Keratinocyte (primary cell): Measurements from ENCODE around the gene KRCC1. TPM values are rescaled to one million over a fixed set of nuclear protein-coding genes. Genes with fewer than 3 reads are reported as not detected.

ENCODE experiments used
- DNase-seq: peaks from one replicate; pipeline ENCODE4 v3.0.0-alpha.2; 2011; ENCODE audit warnings: low read depth, missing footprints, low spot score
- FAIRE-seq: peaks from 2 replicates; lab custom pipeline; 2011; peaks lifted over from hg19 to GRCh38; lab: Jason Lieb, UNC
- H2AFZ ChIP-seq: 2 replicates; pipeline ENCODE4 v1.6.0; 2012; ENCODE audit warnings: low read length, control low read depth, inconsistent platforms; ENCODE audit not compliant: control insufficient read depth
- H3K27ac ChIP-seq: 2 replicates; pipeline ENCODE4 v1.5.1; 2011; ENCODE audit warnings: low read length; ENCODE audit not compliant: control insufficient read depth, insufficient read depth
- H3K27me3 ChIP-seq: 3 replicates; pipeline ENCODE4 v1.6.0; 2011; ENCODE audit warnings: low read length; ENCODE audit not compliant: control insufficient read depth, insufficient read depth; ENCODE audit errors: extremely low read depth
- H3K36me3 ChIP-seq, 2 experiments: 2 replicates in 1 of 2; 3 replicates in 1 of 2; pipeline ENCODE4 v1.5.1; 2011; ENCODE audit warnings: low read length in 2 of 2, mild to moderate bottlenecking in 1 of 2; ENCODE audit not compliant: control insufficient read depth in 2 of 2, insufficient read depth in 2 of 2; ENCODE audit errors: extremely low read depth in 1 of 2
- H3K4me1 ChIP-seq: 3 replicates; pipeline ENCODE4 v1.5.1; 2011; ENCODE audit warnings: low read length; ENCODE audit not compliant: control insufficient read depth, insufficient read depth; ENCODE audit errors: extremely low read depth
- H3K4me2 ChIP-seq: 3 replicates; pipeline ENCODE4 v1.6.0; 2011; ENCODE audit warnings: low read depth, low read length; ENCODE audit not compliant: control insufficient read depth, insufficient read depth; ENCODE audit errors: extremely low read depth
- H3K4me3 ChIP-seq, 3 experiments: fragments of 200-600 bp in 1 of 3; sonication (generic) in 1 of 3; 2 replicates in 2 of 3; 3 replicates in 1 of 3; pipeline ENCODE4 v1.5.1; 2011 to 2016; ENCODE audit warnings: low read length in 3 of 3, mild to moderate bottlenecking in 3 of 3, control low read depth in 2 of 3, inconsistent platforms in 1 of 3, low read depth in 1 of 3, mixed read lengths in 1 of 3, mixed run types in 1 of 3, moderate library complexity in 1 of 3; ENCODE audit not compliant: control insufficient read depth in 2 of 3, insufficient read depth in 2 of 3; ENCODE audit errors: extremely low read depth in 1 of 3
- H3K79me2 ChIP-seq: 2 replicates; pipeline ENCODE4 v1.6.0; 2012; ENCODE audit warnings: low read length; ENCODE audit not compliant: control insufficient read depth, insufficient read depth
- H3K9ac ChIP-seq: 3 replicates; pipeline ENCODE4 v1.6.0; 2011; ENCODE audit warnings: low read length; ENCODE audit not compliant: control insufficient read depth, insufficient read depth; ENCODE audit errors: extremely low read depth
- H3K9me1 ChIP-seq: 3 replicates; pipeline ENCODE4 v1.6.0; 2011; ENCODE audit warnings: low read length; ENCODE audit not compliant: control insufficient read depth, insufficient read depth; ENCODE audit errors: extremely low read depth
- H3K9me3 ChIP-seq: 2 replicates; pipeline ENCODE4 v1.5.1; 2012; ENCODE audit warnings: low read depth, low read length; ENCODE audit not compliant: control insufficient read depth
- H4K20me1 ChIP-seq: 3 replicates; pipeline ENCODE4 v1.6.0; 2011; ENCODE audit warnings: low read length; ENCODE audit not compliant: control insufficient read depth, insufficient read depth; ENCODE audit errors: extremely low read depth
- CTCF ChIP-seq, 3 experiments: IDR thresholded peaks in 1 of 3; conservative IDR thresholded peaks in 1 of 3; optimal IDR thresholded peaks in 1 of 3; 2 replicates in 2 of 3; 3 replicates in 1 of 3; pipeline versions ENCODE3 to v1.5.1; 2011; ENCODE audit warnings: low read length in 3 of 3, mild to moderate bottlenecking in 3 of 3, moderate library complexity in 2 of 3, control low read depth in 1 of 3, inconsistent platforms in 1 of 3; ENCODE audit not compliant: insufficient read depth in 2 of 3; ENCODE audit errors: extremely low read depth in 1 of 3
- EZH2 ChIP-seq: IDR thresholded peaks from one replicate; pipeline ENCODE4 v1.6.1; 2012; ENCODE audit warnings: inconsistent platforms, mild to moderate bottlenecking, low read length, moderate library complexity
- dilution Hi-C: fragments of 300-500 bp; cut with MboI; formaldehyde crosslinking; loops from one replicate; pipeline ENCODE4 v1.7.0; 2020; ENCODE audit warnings: low sequenced_read_pairs; ENCODE audit not compliant: extremely low pct_ligation_motif_present
- polyA plus RNA-seq, 5 experiments: library from polyadenylated mRNA; depleted of rRNA in 3 of 5; stranded (reverse) in 3 of 5; stranded (forward) in 1 of 5; unstranded in 1 of 5; fragments of >200 nt; gene quantifications; 1 replicate in 1 of 5; 2 replicates in 3 of 5; 3 replicates in 1 of 5; pipeline versions ENCODE4 v1.2.1 to v1.2.3, GENCODE V29; 2011 to 2012; ENCODE audit warnings: missing spikeins in 2 of 5, low read depth in 1 of 5, low replicate concordance in 1 of 5

Gene KRCC1
- polyA plus RNA-seq, 1 donor (not counting 4 experiments of a cell fraction or from before 2014, with no cell fraction given): 21.1 TPM

GRCh38 chr2:88071365-88071764 is 15.8 kb upstream of the KRCC1 start:
- no peaks in the 10 kb centered on the region for H3K9me3 ChIP-seq
- no peaks in the 10 kb centered on the region for H3K79me2 ChIP-seq
- FAIRE-seq (no peak), DNase-seq (no peak)
- H2AFZ ChIP-seq: no peak overlapping the region
- no peaks in the 10 kb centered on the region for H3K27me3 ChIP-seq
- no peak overlapping the region for H3K27ac ChIP-seq
- H3K4me3 ChIP-seq: no peak overlapping the region
- H3K9ac ChIP-seq: no peak overlapping the region
- no peak overlapping the region for H3K4me2 ChIP-seq
- no peaks in the 10 kb centered on the region for H4K20me1 ChIP-seq
- no peaks in the 10 kb centered on the region for H3K36me3 ChIP-seq
- H3K4me1 ChIP-seq: no peaks in the 10 kb centered on the region
- dilution Hi-C loops: no loop called here
- H3K9me1 ChIP-seq: no peaks in the 10 kb centered on the region
- no peak for TF ChIP-seq CTCF (optimal IDR thresholded peaks at IDR 0.05 in 1 of 3, IDR thresholded peaks at IDR 0.05 in 1 of 3, conservative IDR thresholded peaks at IDR 0.05 in 1 of 3; ENCODE audit: extremely low read depth in 1 of 3, insufficient read depth in 2 of 3, low read length in 3 of 3)
- no peak for TF ChIP-seq EZH2

GRCh38 chr2:88070055-88070454 is 14.5 kb upstream of the KRCC1 start:
- dilution Hi-C loops: no loop called here
- no peaks in the 10 kb centered on the region for H3K4me1 ChIP-seq
- no peaks in the 10 kb centered on the region for H3K27me3 ChIP-seq
- TF ChIP-seq CTCF (optimal IDR thresholded peaks at IDR 0.05 in 1 of 3, IDR thresholded peaks at IDR 0.05 in 1 of 3, conservative IDR thresholded peaks at IDR 0.05 in 1 of 3; ENCODE audit: extremely low read depth in 1 of 3, insufficient read depth in 2 of 3, low read length in 3 of 3): no peak
- no peak overlapping the region for H3K9ac ChIP-seq
- H4K20me1 ChIP-seq: no peaks in the 10 kb centered on the region
- H3K4me2 ChIP-seq: no peak overlapping the region
- DNase-seq (no peak), FAIRE-seq (no peak)
- H3K36me3 ChIP-seq: no peaks in the 10 kb centered on the region
- H3K4me3 ChIP-seq: no peak overlapping the region
- no peak overlapping the region for H3K27ac ChIP-seq
- no peak overlapping the region for H2AFZ ChIP-seq
- no peaks in the 10 kb centered on the region for H3K9me3 ChIP-seq
- H3K9me1 ChIP-seq: no peaks in the 10 kb centered on the region
- no peaks in the 10 kb centered on the region for H3K79me2 ChIP-seq
